ENCODE results near the gene RSAD1.

The RSAD1 gene

DNA sequence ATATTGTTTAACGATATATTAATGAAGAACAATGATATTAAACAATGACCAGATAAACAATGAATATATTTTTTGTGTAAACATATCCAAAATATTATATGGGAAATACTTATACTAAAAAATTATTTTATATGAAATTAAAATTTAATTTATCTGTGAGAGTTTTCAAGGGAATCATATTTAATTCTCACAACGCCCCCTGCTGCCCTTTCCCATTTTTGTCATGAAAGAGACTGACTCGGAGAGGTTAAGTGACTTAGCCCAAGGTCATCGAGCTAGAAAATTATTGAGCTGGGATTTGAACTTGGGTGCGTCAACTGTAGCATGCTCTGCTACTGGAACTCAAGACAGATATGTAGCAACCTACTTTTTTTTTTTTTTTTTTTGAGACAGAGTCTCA, 22.4 kb downstream of the RSAD1 start:
- no peak overlapping the region for H3K4me3 ChIP-seq (ENCODE audit: low read depth, low read length)
- TF ChIP-seq, protein P1, sequence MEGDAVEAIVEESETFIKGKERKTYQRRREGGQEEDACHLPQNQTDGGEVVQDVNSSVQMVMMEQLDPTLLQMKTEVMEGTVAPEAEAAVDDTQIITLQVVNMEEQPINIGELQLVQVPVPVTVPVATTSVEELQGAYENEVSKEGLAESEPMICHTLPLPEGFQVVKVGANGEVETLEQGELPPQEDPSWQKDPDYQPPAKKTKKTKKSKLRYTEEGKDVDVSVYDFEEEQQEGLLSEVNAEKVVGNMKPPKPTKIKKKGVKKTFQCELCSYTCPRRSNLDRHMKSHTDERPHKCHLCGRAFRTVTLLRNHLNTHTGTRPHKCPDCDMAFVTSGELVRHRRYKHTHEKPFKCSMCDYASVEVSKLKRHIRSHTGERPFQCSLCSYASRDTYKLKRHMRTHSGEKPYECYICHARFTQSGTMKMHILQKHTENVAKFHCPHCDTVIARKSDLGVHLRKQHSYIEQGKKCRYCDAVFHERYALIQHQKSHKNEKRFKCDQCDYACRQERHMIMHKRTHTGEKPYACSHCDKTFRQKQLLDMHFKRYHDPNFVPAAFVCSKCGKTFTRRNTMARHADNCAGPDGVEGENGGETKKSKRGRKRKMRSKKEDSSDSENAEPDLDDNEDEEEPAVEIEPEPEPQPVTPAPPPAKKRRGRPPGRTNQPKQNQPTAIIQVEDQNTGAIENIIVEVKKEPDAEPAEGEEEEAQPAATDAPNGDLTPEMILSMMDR (IDR thresholded peaks at IDR 0.05; ENCODE audit: insufficient read depth, low read depth, low read length, missing control alignments) = peak; percentile 31
- DNase-seq (ENCODE audit: low read depth) = peak; percentile 31

DNA sequence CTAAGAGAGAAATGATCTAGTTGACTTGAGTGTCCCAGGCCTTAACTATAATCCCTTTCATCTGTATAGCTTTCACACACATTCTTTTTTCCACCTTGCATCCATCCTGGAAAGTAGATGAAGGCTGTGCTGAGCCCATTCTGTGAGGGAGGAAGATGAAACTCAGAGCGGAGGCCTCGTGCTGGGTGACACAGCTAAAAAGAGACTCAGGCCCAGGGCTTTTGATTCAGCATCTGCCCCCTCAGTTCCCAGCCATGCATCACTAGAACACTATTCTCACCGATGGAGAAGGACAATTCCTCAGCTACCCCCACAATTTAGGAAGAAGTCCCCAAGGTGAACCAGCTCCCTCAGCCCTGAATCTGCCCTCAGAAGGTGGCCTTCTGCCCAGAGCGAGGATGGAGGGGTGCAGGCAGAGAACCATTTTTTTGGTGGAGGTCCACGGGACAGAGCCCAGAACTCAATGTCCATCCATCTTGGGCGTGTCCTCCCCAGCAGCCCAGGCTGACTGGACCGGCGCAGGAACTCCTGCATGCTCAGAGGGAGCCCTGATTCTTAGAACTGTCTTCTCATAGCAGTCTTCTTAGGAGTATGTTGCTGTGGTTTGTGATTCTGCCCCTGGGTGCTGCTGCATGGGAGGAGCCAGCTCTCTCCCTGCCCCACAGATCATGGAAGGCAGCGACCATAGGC, 23.8 kb downstream of the RSAD1 start:
- TF ChIP-seq, protein P1 (IDR thresholded peaks at IDR 0.05; ENCODE audit: insufficient read depth, low read depth, low read length, missing control alignments) = no peak
- DNase-seq (ENCODE audit: low read depth) = no peak
- no peak overlapping the region for H3K4me3 ChIP-seq (ENCODE audit: low read depth, low read length)

DNA sequence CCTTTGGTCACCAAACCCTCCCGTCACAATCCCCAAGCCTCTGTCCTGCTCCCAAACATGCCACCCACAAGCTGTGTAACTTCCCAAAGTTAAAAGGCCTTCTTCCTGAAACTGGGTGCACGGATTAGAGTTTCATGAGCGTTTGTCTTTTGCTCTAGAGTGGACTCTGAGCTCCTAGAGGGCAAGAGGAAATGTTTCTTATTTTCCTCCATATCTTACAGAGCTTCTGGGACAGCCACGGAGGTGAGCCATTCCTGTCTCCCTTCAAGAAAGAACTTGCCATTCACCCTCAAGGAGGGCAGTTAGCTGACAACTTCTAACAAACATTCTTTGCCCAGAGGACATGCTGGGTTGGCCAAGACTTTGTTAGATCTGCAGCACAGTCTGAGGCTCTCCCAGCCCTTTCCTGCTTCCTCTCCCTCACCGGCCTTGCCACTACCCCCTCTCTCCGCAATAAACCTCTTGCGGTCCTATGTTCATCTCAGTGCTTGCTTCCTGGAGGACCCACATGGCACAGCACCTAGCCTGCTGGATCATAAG, 27.0 kb downstream of the RSAD1 start:
- TF ChIP-seq, protein P1 (IDR thresholded peaks at IDR 0.05; ENCODE audit: insufficient read depth, low read depth, low read length, missing control alignments) = no peak
- no peak overlapping the region for H3K4me3 ChIP-seq (ENCODE audit: low read depth, low read length)
- no peak for DNase-seq (ENCODE audit: low read depth)

DNA sequence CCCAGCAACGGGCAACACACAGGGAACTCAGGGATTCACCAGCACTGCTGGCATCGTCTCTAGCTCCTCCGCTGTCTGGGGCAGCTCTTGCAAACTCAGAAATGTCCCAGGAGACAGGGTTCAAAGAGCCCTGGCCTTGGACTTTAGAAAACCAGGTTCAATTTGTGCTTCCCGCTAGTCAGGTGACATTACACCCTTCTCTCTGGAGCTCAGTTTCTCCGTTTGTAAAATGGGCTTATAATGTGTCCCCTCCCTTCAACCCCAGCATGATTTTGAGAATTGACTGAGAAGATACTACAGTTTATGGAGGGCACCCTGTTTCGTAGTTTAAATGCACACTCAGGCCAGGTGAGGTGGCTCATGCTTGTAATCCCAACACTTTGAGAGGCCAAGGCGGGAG, 27.6 kb downstream of the RSAD1 start:
- no peak for DNase-seq (ENCODE audit: low read depth)
- TF ChIP-seq, protein P1 (IDR thresholded peaks at IDR 0.05; ENCODE audit: insufficient read depth, low read depth, low read length, missing control alignments) = no peak
- no peak overlapping the region for H3K4me3 ChIP-seq (ENCODE audit: low read depth, low read length)

DNA sequence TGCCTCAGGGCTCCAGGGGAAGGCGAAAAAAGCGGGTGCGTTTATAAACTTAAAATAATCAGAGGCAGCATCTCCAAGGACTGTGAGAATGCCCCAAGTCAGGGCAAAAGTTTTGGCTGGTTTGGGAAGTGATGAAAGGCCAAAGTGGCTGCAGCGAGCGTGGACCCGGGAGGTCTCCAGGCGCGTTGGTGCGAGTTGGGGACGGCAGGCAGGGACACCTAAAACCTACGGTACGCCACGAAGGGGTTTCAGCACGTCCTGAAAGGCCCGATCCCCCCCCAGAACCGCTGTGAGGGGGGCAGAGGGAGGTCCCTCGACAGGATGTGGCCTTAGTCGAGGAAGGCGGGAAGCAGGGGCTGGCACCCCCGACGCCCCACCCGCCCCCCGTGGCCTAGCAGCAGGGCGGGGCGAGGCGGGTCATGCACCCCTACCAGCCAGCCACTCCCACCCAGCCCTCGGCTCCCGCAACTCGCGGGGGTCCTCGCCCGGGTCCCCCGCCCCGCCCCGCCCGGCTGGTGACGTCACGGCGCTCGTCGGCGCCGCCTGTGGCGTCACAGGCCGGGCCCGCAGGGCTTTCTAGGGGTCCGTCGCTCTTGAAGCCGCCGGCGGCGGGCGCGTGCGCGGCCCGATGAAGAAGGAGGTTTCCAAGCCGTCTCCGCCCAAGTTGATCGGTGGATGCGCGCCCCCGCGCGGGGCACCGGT, 29.4 kb downstream of the RSAD1 start, which contains the start of gene MYCBPAP:
TSS of gene MYCBPAP (plus strand) at position 569 of the 702 bp plus-strand sequence. CDS start 236 bp downstream, outside the sequence.
- H3K4me3 ChIP-seq (ENCODE audit: low read depth, low read length) = peak within 1 kb of the TSS; percentile 59
- DNase-seq (ENCODE audit: low read depth) = peak; percentile 91
- TF ChIP-seq, protein P1 (IDR thresholded peaks at IDR 0.05; ENCODE audit: insufficient read depth, low read depth, low read length, missing control alignments) = peak; percentile 23

DNA sequence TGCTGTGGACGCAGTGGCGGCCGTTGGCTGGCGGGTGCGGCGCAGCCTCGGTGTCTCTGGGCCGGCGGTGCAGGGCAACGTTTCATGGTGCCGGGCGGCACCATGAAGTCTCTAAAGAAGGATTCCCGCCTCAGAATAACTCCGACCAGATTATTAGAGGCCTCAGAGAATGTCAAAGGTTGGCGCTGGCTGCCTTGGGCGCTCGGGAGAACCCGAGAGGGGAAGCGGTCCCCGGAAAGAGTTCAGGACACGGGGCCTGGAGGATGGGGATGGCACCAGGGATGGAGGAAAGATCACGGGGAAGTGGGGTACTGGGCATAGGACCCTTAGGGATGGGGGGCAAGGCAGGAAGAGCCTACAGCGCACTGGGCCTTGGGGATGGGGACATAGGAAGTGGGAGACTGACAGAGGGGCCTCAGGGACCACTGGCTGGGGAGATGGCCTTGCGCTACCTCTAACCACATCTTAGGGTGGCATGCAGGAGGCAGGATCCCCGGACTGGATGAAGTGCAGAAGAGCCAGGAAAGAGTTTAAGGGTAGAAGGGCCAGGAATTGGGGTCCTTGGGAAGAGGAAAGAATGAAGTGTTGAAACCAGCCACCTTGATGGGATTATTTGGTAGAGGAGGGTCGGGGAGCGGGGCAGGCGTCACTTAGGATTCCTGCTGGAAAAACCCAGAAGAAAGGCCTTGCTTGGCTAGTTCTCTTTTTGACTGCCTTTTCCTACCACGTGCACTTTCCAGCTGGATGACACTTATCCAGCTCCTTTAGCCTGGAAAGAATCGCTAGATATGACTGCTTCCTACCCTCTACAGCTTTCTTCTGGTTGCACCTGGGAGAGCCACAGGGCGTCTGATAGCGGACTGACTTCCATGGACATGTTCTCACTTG, 30.2 kb downstream of the RSAD1 start:
- DNase-seq (ENCODE audit: low read depth) = peak; percentile 9
- peak overlapping the region; percentile 59 for H3K4me3 ChIP-seq (ENCODE audit: low read depth, low read length)
- TF ChIP-seq, protein P1 (IDR thresholded peaks at IDR 0.05; ENCODE audit: insufficient read depth, low read depth, low read length, missing control alignments) = no peak

Measured in GM12865 (cell line).